Stimulated activated CD8-positive, alpha-beta memory T cell treated with anti-CD3 and anti-CD28 coated beads, Interleukin-15, amount 100 ng/mL, for 1 hour (primary cell): ENCODE data around the gene RNASE7.
A peak's percentile ranks its signal among the peaks of the same experiment; 100 is the strongest.

Experiments
- DNase-seq: peaks from one replicate; pipeline ENCODE4 v3.0.0-alpha.2; 2020; ENCODE audit warnings: low read depth

RNASE7 gene

DNA sequence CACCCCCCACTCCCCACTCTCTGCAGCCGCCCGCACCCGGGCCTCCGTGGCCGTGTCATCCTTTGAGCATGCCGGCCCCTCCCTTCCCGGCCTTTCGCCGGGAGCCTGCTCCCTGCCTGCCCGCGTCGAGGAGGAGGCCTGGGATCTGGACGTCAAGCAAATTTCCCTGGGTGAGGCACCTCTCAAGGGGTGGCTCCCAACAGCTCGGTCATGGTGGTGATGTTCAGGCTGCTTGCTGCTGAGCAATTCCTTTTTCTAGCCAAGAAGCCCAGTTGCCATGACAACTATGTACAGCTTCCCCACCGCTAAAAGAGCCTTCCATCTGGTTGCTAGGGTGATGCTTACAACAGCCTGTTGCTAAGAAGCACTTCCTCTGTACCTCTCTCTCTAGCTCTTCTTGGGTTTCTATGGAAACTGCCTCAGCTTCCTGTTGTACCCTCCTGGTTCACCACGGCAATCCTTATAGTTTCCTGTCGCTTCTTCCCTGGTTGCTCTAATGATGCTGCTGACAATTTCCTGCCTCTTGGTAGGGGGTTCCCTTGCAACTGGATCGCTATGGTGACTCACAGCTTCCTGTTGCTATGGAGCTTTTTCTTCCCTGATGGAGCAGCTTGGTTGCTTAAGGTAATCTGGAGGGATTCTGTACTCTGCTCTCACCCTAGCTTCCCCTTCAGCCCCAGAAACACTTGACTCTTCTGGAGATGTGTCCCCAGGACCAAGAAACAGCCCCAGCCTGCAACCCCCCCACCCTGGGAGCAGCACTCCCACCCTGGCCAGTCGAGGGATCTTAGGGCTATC lies 45.3 kb downstream of the RNASE7 start:
- no peak for DNase-seq

DNA sequence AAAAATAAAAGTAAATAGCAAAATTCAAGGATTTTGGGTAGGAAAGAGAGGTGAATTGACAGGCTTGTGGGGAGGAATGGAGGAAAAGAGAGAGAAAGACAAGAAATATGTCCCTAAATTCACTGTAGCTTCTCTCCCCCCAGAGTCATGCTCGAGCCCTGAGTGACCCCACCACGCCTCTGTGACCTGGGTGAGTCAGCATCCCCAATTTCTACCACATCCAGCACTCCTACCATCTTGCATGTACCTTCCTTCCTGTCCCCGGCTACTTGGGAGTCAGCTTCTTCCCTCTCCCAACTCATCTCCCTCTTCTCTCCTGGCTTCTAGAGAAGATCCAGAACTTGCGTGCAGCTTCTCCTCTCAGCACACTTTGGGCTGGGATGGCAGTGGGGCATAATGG lies 46.5 kb downstream of the RNASE7 start:
- no peak for DNase-seq

DNA sequence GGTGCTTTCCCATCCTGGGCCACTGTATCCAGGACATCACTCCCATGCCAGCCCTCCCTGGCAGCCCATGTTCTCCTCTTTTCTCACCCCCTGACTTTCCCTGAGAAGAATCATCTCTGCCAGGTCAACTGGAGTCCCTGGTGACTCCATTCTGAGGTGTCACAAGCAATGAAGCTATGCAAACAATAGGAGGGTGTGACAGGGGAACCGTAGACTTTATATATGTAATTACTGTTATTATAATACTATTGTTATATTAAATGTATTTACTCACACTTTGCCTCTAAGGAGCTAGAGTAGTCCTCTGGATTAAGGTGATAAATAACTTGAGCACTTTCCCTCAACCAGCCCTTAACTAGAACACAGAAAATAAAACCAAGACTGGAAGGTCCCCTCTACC lies 47.1 kb downstream of the RNASE7 start:
- no peak for DNase-seq

DNA sequence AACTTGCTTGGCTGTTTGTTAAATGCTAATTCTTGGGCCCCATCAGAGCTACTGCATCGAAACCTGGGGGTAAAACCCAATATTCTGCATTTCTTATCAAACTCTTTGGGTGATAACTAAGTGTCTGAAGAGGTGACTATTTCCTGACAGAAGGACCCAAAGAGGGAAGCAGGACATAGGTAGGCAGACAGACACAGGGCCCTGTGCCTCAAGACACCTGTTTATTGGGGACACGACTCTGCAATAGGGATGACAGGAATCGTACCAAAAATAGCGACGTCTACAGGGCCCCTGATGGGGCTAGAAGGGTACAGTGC lies 47.7 kb downstream of the RNASE7 start:
- no peak for DNase-seq

DNA sequence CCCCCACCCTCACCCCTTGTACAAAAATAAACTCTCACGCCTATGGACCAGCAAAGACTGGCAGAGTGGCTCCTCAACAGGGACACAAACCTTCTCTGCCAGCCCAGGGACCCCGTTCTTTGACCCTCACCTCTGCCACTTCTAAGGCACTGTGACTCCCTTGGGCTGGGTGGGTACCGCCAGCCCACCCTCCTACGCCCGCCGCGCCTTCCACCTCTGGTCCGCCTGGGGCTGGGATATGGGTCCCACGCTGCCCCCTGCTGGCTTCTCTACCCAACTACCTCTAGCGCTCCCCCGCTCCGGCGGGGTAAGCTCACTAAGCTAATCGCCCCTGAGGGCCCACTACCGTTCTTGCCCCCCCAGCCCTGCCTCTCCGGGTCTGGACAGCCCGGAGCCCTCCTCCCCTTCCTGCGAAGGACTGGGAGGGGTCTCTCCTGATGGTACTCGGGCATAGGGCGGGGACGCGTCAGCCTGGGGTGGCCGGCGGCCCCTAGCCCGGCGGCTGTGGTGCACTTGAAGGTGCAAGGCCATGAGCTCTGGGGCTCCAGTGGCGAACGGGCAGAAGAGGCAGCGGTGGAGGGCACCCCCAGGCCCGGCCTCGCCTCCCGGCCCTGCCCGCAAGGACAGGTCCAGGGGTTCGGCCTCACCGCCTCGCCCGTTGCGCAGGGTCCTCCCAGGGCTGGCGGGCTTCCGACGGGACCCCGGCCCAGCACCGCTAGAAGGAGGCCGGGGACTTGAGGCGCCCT lies 48.2 kb downstream of the RNASE7 start:
- no peak for DNase-seq

DNA sequence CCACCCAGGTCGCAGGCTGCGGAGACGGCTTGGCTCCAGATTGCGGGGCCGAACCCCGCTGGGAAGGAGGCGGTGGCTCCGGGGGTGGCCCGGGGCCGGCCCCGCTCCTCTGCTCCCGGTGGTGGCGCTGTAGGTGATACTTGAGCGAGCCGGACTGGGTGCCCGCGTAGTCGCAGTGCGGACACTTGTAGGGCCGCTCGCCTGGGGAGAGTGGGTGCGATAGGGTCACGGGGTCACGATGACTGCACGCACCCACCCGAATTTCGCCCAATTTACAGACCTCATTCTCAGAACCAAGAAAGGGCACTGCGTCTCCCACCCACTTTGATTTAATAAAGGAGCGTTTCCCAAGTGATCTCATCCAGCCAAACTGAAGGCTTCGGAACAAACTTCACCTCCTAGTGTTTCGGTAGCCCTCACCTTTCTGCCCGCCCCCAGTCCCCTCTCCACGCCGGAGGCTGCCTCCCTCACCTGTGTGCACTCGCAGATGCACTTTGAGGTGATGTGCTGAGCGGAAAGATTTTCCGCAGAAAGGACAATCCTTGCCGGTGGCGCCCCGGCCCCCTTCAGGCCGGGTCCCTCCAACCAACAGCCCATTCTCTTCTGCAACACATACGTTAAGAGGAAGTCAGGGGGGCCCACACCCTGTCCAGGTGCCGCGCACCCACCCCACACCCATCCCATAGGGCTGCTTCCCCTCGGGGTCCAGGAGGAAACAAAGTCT lies 48.9 kb downstream of the RNASE7 start:
- DNase-seq, result no peak

DNA sequence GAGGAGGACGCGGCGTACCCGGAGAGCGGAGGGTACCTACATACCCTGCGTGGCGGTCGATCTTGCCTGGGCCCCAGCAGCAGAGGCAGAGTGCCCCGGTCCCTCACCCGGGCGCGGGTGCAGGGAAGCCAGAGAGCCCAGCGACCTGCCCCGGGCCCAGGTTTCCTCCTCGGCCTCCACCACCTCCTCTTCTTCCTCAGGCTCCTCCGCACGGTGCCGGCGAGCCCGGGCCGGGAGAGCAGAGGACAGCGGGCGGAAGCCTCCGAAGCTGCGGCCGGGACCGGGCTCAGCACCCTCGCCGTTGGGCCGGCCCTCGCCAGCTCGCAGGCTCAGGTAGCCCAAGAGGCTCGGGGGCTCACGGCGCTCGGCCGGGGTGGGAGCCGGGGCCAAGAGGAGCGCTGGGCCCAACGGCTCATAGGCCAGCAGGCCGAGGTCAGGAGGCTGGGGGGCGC lies 49.7 kb downstream of the RNASE7 start:
- DNase-seq, result no peak

DNA sequence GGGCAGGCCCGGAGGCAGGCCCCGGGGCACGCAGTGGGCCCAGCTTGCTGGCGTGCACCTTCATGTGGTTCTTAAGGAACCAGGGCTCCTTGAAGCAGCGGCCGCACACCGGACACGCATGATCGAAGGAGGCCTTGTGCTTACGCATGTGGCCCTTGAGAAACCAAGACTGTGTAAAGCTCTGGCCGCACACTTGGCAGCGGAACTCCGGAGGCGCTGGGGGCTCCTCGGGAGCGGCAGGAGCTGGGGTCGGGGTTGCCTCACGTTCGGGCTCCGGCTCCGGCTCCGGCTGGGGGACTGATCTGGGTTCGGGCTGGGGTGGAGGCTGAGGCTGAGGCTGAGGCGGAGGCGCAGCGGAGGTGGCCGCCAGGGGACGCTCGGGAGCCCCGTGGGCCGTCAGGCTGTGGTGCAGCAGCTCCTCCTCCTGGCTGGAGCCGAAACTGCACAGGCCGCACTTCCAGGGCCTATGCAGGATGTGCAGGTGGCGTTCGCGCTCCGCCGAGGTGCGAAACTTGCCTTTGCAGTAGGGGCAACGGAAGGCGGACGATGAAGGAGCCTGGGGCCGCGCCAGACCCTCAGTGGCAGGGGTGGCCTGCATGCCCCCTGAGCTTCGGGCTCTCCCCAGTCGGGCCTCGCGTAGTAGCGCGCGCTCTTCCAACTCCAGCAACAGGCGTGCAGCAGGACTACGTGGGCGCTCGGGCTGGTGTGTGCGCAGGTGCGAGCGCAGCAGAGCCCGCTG lies 50.3 kb downstream of the RNASE7 start:
- DNase-seq, result peak; percentile 88

DNA sequence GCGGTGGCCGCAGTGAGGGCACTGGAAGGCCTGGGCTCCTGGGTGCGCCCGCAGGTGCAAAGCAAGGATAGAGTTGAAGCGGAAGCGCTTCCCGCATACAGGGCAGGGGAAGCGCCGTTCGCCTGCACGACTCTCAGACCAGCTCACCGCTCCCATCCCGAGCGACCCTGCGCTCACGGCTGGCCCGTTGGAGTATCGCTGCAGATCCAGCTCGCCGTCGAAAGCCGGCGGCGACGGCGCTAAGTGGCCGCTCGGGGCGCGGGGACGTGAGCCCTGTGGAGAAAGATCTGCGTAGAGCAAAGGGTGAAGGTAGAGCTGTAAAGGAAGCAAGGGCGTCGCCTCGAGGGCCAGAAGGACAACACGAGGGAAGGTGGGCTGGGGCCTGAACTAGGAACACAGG lies 50.9 kb downstream of the RNASE7 start:
- DNase-seq, result no peak
